GM18520 (cell line): Measurements from ENCODE around the gene UQCRH.

Source experiments
- ATAC-seq: cut with Tn5 transposase; IDR thresholded peaks from one replicate; pipeline ENCODE4 v1.9.1; 2021; ENCODE audit not compliant: unreplicated experiment

The UQCRH gene

GRCh38 chr1:46303038-46303871, at the start of gene UQCRH, which contains the start of gene LRRC41:
UQCRH (plus strand) TSS chr1:46303698; CDS start chr1:46303767, 69 bp downstream.
LRRC41 (minus strand) TSS chr1:46303616; CDS start chr1:46303322, 294 bp downstream.
- peak; percentile 79 for ATAC-seq

GRCh38 chr1:46254668-46255067, 48.8 kb upstream of the UQCRH start:
- ATAC-seq, result no peak

- ATAC-seq, result no peak
Observed at GRCh38 chr1:46256523-46256922, 47.0 kb upstream of the UQCRH start.

GRCh38 chr1:46262508-46262907, 41.0 kb upstream of the UQCRH start:
- ATAC-seq, result no peak

- ATAC-seq, result no peak
Observed at GRCh38 chr1:46263146-46263545, 40.4 kb upstream of the UQCRH start.

- ATAC-seq, result no peak
Observed at GRCh38 chr1:46268578-46268977, 34.9 kb upstream of the UQCRH start.

GRCh38 chr1:46274225-46275029, 29.1 kb upstream of the UQCRH start:
- no peak for ATAC-seq

- ATAC-seq, result no peak
Observed at GRCh38 chr1:46275030-46275337, 28.5 kb upstream of the UQCRH start.

- ATAC-seq, result no peak
Observed at GRCh38 chr1:46277658-46278373, 25.7 kb upstream of the UQCRH start.

GRCh38 chr1:46278807-46279206, 24.7 kb upstream of the UQCRH start:
- no peak for ATAC-seq

- ATAC-seq, result no peak
Observed at GRCh38 chr1:46280092-46280491, 23.4 kb upstream of the UQCRH start.

- ATAC-seq, result no peak
Observed at GRCh38 chr1:46281021-46281420, 22.5 kb upstream of the UQCRH start.

GRCh38 chr1:46284058-46284457, 19.4 kb upstream of the UQCRH start:
- no peak for ATAC-seq

- no peak for ATAC-seq
Observed at GRCh38 chr1:46284597-46285564, 18.6 kb upstream of the UQCRH start.

GRCh38 chr1:46285730-46286477, 17.6 kb upstream of the UQCRH start:
- ATAC-seq, result no peak

- ATAC-seq, result no peak
Observed at GRCh38 chr1:46288485-46289133, 14.9 kb upstream of the UQCRH start.

- ATAC-seq, result no peak
Observed at GRCh38 chr1:46289134-46289494, 14.4 kb upstream of the UQCRH start.

GRCh38 chr1:46289976-46290375, 13.5 kb upstream of the UQCRH start:
- ATAC-seq, result no peak

GRCh38 chr1:46295306-46295705, 8.2 kb upstream of the UQCRH start:
- no peak for ATAC-seq
